Stimulated activated naive CD8-positive, alpha-beta T cell treated with anti-CD3 and anti-CD28 coated beads, Interleukin-15, Interleukin-2, amounts not matched to agents 100 ng/mL and 50 ng/mL, for 24 hours (primary cell): ENCODE measurements around the gene TCOF1.

ENCODE experiments used
- H3K27ac Mint-ChIP-seq: one replicate; pipeline ENCODE4 v1.8.0; 2021; ENCODE audit warnings: mild to moderate bottlenecking, mixed read lengths
- H3K27me3 Mint-ChIP-seq: one replicate; pipeline ENCODE4 v1.8.0; 2021; ENCODE audit warnings: mixed read lengths
- H3K36me3 Mint-ChIP-seq: one replicate; pipeline ENCODE4 v1.8.0; 2021; ENCODE audit warnings: low read depth, mixed read lengths
- H3K4me1 Mint-ChIP-seq: one replicate; pipeline ENCODE4 v1.8.0; 2021; ENCODE audit warnings: low read depth, mixed read lengths
- H3K4me3 Mint-ChIP-seq: one replicate; pipeline ENCODE4 v1.8.0; 2021; ENCODE audit warnings: mild to moderate bottlenecking, mixed read lengths
- H3K9me3 Mint-ChIP-seq: one replicate; pipeline ENCODE4 v1.8.0; 2021; ENCODE audit warnings: mixed read lengths

The TCOF1 gene

DNA sequence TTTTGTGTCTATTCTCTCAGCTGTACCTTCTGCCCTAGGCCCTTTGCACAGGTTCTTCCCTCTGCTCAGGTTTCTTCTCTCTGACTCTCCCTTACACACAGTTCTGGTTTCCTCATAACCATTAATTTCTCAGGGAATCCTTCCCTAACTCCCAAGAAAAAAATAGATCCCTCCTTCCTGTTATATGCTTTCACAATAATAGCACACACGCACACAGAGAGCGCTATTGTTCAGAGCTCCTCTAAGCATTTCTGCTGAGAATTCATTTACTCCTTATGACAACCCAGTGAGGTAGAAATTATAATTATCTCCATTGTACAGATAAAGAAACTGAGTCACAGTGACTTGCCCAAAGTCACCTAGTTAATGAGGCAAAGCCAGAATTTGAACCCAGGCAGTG, 1.7 kb upstream of the TCOF1 start:
- Mint-ChIP-seq H3K4me3 (no peak overlapping the region), H3K36me3 (peaks cover 12% of the 10 kb centered on the region), H3K27ac (no peak overlapping the region), H3K27me3 (no peaks in the 10 kb centered on the region), H3K9me3 (no peaks in the 10 kb centered on the region), H3K4me1 (peaks cover 35% of the 10 kb centered on the region)

DNA sequence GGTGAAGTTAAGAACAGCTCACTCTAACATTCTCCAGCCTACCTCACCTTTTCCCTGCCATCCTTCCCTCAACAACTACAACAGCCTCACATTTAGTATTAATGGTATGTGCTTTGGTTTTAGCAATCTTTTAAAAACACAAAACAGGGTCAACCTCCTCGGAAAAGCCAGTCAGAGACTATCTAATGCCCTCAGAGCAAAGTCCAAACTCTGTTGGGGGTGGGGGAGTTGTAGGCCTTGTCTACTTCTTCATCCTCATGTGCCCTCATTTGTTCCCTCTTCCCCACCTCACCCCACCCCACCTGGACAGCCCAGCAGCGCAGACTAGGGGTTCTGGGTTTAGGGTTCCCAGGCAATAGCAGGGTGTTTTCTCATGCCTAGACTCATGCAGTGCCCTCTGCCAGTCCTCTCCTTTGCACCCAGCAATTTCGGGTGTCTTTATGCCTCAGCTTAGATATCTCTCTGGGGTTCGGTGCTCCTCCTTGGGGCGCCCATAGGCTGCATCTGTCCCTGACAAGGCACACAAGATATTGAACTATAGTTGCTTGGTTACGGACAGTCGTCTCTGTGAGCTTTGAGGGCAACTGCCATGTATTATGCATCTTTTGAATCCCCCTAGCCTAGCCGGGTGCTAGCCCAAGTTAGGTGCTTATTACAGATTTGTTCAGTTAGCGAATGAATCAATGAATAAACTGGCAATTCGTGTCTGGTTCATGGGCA, 762 bp upstream of the TCOF1 start:
- H3K27ac Mint-ChIP-seq, result peak overlapping the region; percentile 79
- H3K36me3 Mint-ChIP-seq, result peaks cover 21% of the 10 kb centered on the region
- H3K9me3 Mint-ChIP-seq, result no peaks in the 10 kb centered on the region
- peak overlapping the region; percentile 90 for H3K4me3 Mint-ChIP-seq
- peaks cover 41% of the 10 kb centered on the region for H3K4me1 Mint-ChIP-seq
- H3K27me3 Mint-ChIP-seq, result no peaks in the 10 kb centered on the region

DNA sequence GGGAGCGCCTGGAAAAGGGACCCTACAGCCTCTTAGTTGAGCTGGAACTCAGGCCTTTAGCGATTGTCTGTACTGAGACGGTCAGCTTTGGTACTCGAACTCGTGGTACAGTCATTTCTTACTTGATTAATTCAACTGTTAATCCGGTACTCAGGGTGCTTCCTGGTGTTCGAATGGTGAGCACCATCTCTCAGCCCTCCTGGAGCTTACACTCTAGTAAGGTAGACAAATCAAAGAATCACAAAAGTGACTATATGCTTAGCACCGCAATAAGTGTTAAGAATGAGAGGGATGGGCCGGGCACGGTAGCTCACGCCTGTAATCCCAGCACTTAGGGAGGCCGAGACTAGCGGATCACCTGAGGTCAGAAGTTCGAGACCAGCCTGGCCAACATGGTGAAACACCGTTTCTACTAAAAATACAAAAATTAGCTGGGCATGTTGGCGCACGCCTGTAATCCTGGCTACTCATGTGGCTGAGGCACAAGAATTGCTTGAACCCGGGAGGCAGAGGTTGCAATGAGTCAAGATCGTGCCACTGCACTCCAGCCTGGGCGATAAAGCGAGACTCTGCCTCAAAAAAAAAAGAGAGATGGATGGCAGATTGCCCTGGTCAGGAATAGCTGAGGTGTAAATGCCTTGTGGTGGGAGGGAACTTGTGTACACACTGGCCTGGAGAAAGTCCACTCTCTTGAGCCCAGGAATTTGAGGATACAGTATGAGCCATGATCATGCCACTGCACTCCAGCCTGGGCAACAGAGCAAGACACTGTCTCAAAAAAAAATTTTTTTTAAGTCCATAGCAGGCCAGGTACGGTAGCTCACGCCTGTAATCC, 981 bp downstream of the TCOF1 start:
- Mint-ChIP-seq H3K27ac (peak overlapping the region; percentile 92), H3K4me3 (peak overlapping the region; percentile 90), H3K36me3 (peaks cover 32% of the 10 kb centered on the region), H3K27me3 (no peaks in the 10 kb centered on the region), H3K9me3 (no peaks in the 10 kb centered on the region), H3K4me1 (peaks cover 48% of the 10 kb centered on the region)

DNA sequence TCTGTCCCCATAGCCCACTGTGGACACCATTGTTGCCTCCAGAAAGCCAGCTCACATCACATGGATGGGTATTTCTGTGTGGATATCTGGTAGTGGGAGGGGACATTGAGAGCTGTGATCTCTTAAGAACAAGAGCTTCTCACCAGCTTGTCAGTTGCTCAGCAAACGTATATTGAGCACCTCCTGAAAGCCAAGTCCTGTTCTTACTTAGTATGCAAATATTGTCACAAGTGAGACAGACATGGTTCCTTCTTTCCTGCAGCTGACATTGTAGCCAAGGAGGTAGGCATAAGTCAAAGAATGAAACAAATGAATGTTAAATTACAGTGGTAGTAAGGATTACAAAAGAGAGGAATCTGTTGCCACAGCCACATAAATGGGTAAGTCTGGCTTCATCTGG, 3.8 kb downstream of the TCOF1 start:
- peaks cover 48% of the 10 kb centered on the region for H3K4me1 Mint-ChIP-seq
- no peak overlapping the region for H3K4me3 Mint-ChIP-seq
- peaks cover 47% of the 10 kb centered on the region for H3K36me3 Mint-ChIP-seq
- no peaks in the 10 kb centered on the region for H3K9me3 Mint-ChIP-seq
- no peak overlapping the region for H3K27ac Mint-ChIP-seq
- H3K27me3 Mint-ChIP-seq, result no peaks in the 10 kb centered on the region

DNA sequence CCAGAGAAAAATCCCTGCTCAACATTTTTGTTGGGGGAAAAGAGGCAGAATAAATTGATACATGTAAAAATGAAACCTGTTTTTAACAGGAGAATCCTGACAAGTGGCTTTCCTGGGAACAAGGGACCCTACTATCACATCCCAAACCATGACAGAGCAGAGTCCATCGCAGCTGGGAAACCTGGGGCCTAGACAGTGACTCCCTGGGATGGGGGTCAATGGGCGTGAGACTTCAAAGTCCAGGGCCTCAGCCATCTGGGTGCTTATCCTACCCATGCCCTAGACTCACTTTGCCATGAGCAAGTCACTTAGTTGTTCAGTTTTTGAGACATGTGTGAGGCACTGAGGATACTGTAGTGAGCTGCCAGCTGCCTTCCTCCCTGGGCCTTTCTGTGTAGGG, 5.7 kb downstream of the TCOF1 start:
- Mint-ChIP-seq H3K36me3 (peaks cover 61% of the 10 kb centered on the region), H3K27me3 (no peaks in the 10 kb centered on the region), H3K4me1 (peaks cover 39% of the 10 kb centered on the region), H3K27ac (no peak overlapping the region), H3K4me3 (no peak overlapping the region), H3K9me3 (no peaks in the 10 kb centered on the region)

DNA sequence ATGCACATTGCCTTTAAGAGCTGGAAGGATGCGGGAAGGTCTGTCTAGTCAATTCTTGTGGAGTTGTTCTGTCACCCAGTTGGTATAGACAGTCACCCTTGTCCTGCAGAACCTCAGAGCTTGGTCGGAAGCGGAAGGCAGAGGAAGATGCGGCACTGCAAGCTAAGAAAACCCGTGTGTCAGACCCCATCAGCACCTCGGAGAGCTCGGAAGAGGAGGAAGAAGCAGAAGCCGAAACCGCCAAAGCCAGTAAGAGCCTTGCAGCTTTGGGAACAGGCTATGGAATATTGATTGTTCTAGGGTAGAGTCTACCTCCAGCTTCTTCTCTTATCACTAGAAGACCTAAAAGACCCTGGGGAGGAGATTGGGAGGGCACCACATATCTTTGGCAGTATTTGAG, 6.5 kb downstream of the TCOF1 start:
- Mint-ChIP-seq H3K9me3 (no peaks in the 10 kb centered on the region), H3K4me1 (peaks cover 31% of the 10 kb centered on the region), H3K36me3 (peaks cover 63% of the 10 kb centered on the region), H3K27me3 (no peaks in the 10 kb centered on the region), H3K4me3 (no peak overlapping the region), H3K27ac (no peak overlapping the region)

DNA sequence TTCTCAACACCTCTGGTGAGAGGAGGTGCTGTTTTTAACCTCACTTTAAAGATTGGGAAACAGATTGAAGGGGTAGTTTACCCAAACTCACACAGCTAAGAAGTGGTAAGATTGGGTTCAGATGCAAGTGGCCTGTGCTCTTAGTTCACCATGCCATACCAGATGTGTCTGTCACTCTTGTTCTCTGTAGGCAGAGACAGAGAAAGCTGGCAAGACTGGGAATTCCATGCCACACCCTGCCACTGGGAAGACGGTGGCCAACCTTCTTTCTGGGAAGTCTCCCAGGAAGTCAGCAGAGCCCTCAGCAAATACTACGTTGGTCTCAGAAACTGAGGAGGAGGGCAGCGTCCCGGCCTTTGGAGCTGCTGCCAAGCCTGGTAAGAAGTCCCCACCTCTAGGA, 11.0 kb downstream of the TCOF1 start:
- Mint-ChIP-seq H3K27me3 (no peaks in the 10 kb centered on the region), H3K9me3 (no peaks in the 10 kb centered on the region), H3K27ac (no peak overlapping the region), H3K36me3 (peaks cover 70% of the 10 kb centered on the region), H3K4me1 (no peaks in the 10 kb centered on the region), H3K4me3 (no peak overlapping the region)

DNA sequence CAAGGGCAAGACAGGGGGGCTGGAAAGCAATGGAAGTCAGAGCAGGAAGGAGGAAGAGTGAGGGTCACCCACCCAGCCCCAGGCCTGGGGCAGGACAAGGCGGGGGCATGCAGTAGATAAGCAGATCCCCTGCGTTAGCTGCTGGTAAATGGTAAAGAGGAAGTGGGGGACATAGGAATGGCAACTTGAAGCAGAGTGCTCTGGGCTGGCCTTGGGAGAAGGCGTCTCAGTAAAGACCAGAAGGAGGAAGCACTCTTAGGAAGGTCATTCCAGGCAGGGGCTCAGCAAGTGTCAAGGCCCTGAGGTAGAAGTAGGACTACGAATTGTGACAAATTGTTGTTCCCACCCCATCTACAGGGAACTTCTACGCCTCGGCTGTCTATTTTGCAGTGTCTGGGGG, 15.1 kb downstream of the TCOF1 start:
- H3K27me3 Mint-ChIP-seq, result no peaks in the 10 kb centered on the region
- no peak overlapping the region for H3K27ac Mint-ChIP-seq
- peaks cover 7% of the 10 kb centered on the region for H3K4me1 Mint-ChIP-seq
- no peaks in the 10 kb centered on the region for H3K9me3 Mint-ChIP-seq
- H3K4me3 Mint-ChIP-seq, result no peak overlapping the region
- peaks cover 64% of the 10 kb centered on the region for H3K36me3 Mint-ChIP-seq

DNA sequence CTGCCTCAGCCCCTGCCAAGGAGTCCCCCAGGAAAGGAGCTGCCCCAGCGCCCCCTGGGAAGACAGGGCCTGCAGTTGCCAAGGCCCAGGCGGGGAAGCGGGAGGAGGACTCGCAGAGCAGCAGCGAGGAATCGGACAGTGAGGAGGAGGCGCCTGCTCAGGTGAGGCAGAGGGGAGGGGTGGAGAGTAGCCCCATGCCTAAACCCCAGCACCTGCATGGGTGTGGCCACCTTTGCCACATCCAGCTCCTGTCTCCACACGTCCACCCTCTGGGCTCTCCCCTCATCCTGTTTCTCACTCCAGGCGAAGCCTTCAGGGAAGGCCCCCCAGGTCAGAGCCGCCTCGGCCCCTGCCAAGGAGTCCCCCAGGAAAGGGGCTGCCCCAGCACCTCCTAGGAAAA, 17.2 kb downstream of the TCOF1 start:
- Mint-ChIP-seq H3K4me3 (no peak overlapping the region), H3K27me3 (no peaks in the 10 kb centered on the region), H3K27ac (no peak overlapping the region), H3K36me3 (peaks cover 68% of the 10 kb centered on the region), H3K9me3 (no peaks in the 10 kb centered on the region), H3K4me1 (peaks cover 8% of the 10 kb centered on the region)

DNA sequence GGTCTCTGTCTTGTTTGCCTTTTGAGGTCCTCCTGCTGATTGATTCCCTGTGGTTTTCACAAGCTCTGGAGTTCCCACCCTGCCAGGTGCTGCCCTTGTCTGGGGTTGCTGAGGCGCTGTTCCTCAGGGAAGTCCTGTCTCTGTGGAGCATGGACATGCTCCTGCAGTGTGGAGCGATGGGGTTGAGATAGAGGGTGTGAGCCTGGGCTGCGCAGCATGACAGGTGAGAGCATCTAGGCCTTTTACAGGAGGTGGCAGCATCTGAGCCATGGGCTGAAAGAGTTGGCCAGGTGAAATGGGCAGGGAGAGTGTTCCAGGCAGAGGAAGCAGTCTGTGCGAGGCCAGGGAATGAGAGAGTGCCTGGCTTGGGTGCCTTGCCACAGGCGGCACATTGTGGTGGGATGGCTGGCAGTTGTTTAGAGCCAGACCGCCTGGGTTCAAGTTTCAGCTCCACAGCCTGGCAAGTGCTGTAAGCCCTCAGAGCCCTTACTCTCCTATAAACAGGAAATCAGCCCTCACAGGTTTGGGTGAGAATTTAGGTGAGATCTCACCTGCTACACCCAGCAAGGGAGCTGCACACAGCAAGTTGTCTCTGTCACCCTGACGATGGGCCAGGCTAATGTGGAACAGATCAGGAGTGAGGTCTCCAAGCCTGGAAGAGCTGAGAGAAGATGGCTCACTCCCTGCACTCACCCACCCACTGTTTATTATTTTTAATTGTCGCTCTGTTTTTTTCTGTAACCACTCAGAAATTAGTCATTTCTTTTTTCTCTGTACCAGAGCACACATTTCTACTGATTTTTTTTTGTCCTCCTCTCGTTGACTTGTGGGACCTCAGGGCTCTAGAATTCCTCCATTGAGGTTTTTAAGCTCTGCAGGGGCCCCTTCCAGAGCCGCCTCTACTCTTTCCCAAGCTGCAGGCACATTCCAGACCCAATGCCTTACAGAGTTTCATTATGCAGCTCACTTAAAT, 19.6 kb downstream of the TCOF1 start:
- no peak overlapping the region for H3K4me3 Mint-ChIP-seq
- H3K4me1 Mint-ChIP-seq, result peaks cover 8% of the 10 kb centered on the region
- peak overlapping the region; percentile 49 for H3K27ac Mint-ChIP-seq
- peaks cover 65% of the 10 kb centered on the region for H3K36me3 Mint-ChIP-seq
- no peaks in the 10 kb centered on the region for H3K27me3 Mint-ChIP-seq
- H3K9me3 Mint-ChIP-seq, result no peaks in the 10 kb centered on the region

DNA sequence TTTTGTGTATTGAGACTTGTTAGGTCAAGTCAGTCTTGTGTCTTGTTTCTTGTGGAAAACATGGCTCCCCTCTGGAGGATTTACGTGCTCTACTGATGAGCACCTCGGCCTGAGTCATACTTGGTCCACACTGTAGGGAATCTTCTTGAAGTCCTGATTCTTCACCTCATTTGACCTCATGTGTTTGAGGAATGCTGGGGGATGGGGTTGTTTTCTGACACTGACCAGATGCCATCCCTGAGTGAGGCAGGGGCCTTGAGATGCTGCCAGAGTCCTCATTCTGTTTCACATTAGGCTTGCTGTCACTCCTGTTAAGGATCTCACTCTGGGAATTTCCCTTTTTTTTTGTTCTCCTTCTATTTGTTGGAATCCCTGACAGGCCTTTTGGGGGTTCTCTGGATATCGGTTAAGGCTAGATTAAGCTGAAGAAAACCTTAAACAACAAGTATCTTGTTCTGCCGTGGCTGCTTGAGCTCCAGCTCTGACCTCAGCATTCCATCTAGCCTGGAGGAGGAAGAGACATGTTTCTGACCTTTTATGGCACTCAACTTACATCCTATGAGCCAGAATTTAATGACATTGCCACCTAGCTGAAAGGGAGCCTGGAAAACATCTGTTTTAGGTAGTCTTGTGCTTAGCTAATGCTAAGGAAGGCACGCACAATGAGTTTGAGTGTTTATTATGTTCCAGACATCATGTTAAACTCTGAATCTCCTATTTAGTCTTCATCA, 20.6 kb downstream of the TCOF1 start:
- Mint-ChIP-seq H3K4me1 (peaks cover 8% of the 10 kb centered on the region), H3K27ac (peak overlapping the region; percentile 49), H3K4me3 (no peak overlapping the region), H3K36me3 (peaks cover 55% of the 10 kb centered on the region), H3K9me3 (no peaks in the 10 kb centered on the region), H3K27me3 (no peaks in the 10 kb centered on the region)

DNA sequence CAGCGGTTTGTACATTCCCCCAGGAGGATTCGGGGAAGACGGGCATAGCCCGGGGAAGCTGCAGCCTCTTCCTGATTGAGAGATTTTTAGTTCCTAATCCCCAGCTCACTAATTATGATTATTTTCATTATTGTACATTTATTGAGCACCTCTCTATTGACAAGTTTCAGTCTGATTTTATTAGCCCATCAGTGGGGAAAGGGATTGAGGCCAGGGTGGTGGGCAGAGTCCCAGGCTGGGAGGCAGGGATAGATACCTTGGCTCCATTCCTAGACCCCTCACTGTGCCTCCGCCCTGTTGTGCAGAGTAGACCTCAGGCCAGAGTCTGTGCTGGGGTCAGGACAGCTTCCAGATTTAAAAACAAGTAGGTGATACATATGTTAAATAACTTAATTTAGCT, 27.2 kb downstream of the TCOF1 start:
- Mint-ChIP-seq H3K4me3 (no peak overlapping the region), H3K27me3 (no peaks in the 10 kb centered on the region), H3K4me1 (no peaks in the 10 kb centered on the region), H3K36me3 (peaks cover 40% of the 10 kb centered on the region), H3K9me3 (no peaks in the 10 kb centered on the region), H3K27ac (no peak overlapping the region)

DNA sequence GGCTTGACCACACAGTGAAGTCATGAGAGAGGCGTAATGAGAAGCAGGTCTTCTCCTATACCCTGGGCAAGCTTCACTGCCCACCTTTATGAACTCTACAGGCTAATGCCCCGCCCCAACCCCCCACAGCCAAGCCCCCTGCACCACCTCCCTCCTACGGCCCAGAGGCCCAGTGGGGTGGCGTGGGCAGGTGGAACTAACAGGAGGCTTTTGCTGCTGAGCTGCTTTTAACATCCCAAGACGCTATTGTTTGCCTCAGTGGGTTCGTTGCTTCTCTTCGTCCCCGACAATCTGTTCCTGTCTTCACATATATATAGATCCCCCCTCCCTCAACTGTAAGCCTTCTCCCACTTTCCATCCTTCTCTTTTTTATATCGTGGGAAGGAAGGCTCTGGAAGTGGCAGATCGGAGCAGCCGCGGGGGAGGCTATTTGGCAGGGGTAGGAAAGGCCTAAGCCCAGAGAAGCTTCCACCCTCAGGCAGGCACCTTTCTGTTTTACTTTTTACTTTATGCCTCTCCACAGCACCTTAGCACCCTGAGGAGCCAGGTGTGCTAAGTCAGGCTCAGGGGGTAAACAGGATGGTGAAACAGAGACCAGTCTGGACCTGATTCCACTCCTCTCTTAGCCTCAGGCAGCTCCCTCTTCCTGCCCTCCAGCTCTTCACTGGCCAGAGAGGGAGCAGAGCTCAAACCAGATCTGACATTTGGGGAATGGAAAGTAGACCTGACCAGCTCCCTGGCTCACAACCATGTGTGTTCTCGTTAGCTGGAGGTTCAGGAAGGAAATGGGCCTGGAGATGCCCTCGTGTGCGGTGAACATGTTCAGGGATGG, 28.7 kb downstream of the TCOF1 start:
- H3K4me1 Mint-ChIP-seq, result no peaks in the 10 kb centered on the region
- H3K27me3 Mint-ChIP-seq, result no peaks in the 10 kb centered on the region
- H3K36me3 Mint-ChIP-seq, result peaks cover 31% of the 10 kb centered on the region
- no peak overlapping the region for H3K27ac Mint-ChIP-seq
- no peak overlapping the region for H3K4me3 Mint-ChIP-seq
- no peaks in the 10 kb centered on the region for H3K9me3 Mint-ChIP-seq
